Skeletal muscle tissue (tissue), 4 donors: ENCODE data around the gene ZKSCAN4. TPM values are rescaled to one million over a fixed set of nuclear protein-coding genes. Genes with fewer than 3 reads are reported as not detected.
A peak's percentile ranks its signal among the peaks of the same experiment; 100 is the strongest.

Experiments
- H3K27ac ChIP-seq: one replicate; pipeline ENCODE4 v1.7.0; 2013; ENCODE audit warnings: mild to moderate bottlenecking, low read depth, low read length, inconsistent platforms
- H3K27me3 ChIP-seq, 3 donors: one replicate each; pipeline ENCODE4 v1.7.0; 2013; ENCODE audit warnings: low read length in 3 of 3; ENCODE audit not compliant: control insufficient read depth in 3 of 3, insufficient read depth in 3 of 3
- H3K36me3 ChIP-seq, 3 donors: one replicate each; pipeline ENCODE4 v1.7.0; 2013; ENCODE audit warnings: low read length in 3 of 3; ENCODE audit not compliant: control insufficient read depth in 3 of 3, insufficient read depth in 3 of 3
- H3K4me1 ChIP-seq, 3 donors: one replicate each; pipeline ENCODE4 v1.7.0; 2013; ENCODE audit warnings: low read length in 3 of 3, mild to moderate bottlenecking in 3 of 3; ENCODE audit not compliant: control insufficient read depth in 3 of 3, insufficient read depth in 3 of 3
- H3K4me3 ChIP-seq, 3 donors: one replicate each; pipeline ENCODE4 v1.7.0; 2013; ENCODE audit warnings: low read length in 3 of 3
- H3K9ac ChIP-seq, 3 donors: one replicate each; pipeline ENCODE4 v1.7.0; 2013; ENCODE audit warnings: low read length in 3 of 3, mild to moderate bottlenecking in 3 of 3, moderate library complexity in 2 of 3, low read depth in 1 of 3
- H3K9me3 ChIP-seq, 3 donors: one replicate each; pipeline ENCODE4 v1.7.0; 2013; ENCODE audit warnings: low read length in 3 of 3; ENCODE audit not compliant: control insufficient read depth in 3 of 3
- total RNA-seq: library from RNA; depleted of rRNA; stranded (reverse); fragments of >200 nt; gene quantifications from one replicate; pipeline ENCODE4 v1.2.3, GENCODE V29; 2014
- donor health status: Osteomylitis.

The ZKSCAN4 gene
- 8.4 TPM for total RNA-seq

DNA sequence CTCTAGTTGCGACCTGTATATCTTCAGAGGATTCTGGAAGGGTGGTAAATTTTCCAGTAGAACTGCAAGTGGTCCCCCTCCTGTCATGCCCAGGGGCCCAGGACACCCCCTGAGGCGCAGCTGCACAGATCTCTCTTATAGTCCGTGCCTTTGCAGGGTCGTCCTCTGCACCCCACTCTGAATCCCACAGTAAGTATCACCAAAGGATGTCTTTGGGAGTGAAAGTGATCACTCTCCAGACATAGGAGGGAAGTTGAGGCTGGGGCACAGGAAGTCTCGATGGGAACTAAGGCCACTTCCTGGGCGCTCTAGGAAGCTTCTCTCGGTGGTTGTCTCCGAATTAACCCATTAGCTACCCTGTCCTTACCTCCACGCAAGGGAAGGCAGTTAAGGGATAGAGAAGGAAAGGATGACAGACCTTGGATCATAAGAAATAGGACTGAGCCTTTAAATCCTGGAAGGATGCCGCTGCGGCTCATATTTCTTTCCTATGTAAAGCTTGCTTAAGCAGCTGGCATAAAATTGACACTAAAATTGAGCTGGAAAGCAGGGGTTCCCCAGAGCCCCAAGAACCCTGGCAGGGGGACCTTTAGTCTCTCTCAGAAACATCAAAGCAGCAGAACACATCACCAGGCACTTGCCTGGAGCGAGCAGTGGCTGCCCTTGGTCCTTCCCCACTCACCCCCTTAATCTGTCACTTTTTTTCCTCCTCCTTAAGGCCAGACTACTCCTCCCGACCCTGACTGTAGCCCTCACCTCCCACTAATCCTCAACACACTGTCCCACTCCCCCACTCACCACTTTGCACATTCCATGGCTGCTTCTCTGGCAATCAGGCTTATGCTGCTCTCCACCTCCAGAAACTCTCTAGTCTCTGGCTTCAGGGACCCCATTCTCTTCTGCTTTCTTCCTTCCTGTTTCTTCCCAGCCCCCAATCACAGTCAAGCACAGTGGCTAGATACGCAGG lies at the start of gene ZKSCAN4:
Gene ZKSCAN4 (minus strand): TSS at position 261 of the 967 bp plus-strand sequence. CDS start 289 bp downstream, outside the sequence.
- peaks cover 0 to 17% (median 12%) of the 10 kb centered on the region in 3 donors for H3K36me3 ChIP-seq
- peaks cover 13 to 14% (median 13%) of the 10 kb centered on the region in 3 donors for H3K4me1 ChIP-seq
- peaks cover 0 to 8% (median 4%) of the 10 kb centered on the region in 3 donors for H3K27me3 ChIP-seq
- H3K4me3 ChIP-seq = peak within 1 kb of the TSS; percentile 91 to 99 (median 94)
- peak within 1 kb of the TSS; percentile 75 to 93 (median 88) for H3K9ac ChIP-seq
- H3K9me3 ChIP-seq = no peaks in the 10 kb centered on the region
- H3K27ac ChIP-seq = peak within 1 kb of the TSS; percentile 6

DNA sequence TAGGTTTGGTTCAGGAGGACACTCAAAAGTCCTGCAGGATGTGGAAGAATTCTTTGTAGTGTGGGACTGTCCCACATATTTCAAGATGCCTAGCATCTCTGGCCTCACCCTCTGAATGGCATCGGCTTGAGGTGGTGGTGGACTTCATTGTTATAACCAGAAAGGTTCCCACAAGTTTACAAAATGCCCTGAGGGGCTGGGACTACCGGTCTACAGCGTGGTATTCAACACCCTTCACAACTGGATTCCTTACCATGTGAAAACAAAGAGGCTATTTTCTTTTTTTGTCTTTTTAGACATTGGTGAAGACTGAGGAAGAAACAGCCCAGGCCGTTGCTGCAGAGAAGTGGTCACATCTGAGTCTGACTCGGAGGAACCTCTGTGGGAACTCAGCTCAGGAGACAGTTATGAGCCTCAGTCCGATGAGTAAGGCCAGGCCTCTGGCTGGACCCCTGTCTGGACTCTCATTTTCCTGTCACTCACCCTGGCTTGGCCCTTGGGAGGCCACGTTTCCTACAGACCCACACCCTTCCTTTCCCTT lies 44.5 kb upstream of the ZKSCAN4 start:
- H3K9me3 ChIP-seq = no peaks in the 10 kb centered on the region
- peaks cover 5 to 19% (median 18%) of the 10 kb centered on the region in 3 donors for H3K36me3 ChIP-seq
- H3K4me1 ChIP-seq = no peaks in the 10 kb centered on the region
- H3K9ac ChIP-seq = no peak overlapping the region
- H3K27me3 ChIP-seq = no peaks in the 10 kb centered on the region
- no peak overlapping the region for H3K27ac ChIP-seq
- H3K4me3 ChIP-seq = no peak overlapping the region

DNA sequence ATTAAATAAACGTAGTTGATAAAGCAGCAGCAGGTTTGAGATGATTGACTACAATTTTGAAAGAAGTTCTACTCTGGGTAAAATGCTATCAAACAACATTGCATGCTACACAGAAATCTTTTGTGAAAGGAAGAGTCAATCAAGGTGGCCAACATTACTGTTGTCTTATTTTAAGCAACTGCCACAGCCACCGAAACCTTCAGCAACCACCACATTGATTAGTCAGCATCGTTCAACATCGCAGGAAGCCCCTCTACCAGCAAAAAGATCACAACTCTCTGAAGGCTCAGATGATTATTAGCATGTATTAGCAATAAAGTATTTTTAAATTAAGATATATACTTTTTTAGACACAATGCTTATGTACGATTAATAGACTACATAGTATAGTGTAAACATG lies 43.3 kb upstream of the ZKSCAN4 start:
- H3K27ac ChIP-seq = no peak overlapping the region

DNA sequence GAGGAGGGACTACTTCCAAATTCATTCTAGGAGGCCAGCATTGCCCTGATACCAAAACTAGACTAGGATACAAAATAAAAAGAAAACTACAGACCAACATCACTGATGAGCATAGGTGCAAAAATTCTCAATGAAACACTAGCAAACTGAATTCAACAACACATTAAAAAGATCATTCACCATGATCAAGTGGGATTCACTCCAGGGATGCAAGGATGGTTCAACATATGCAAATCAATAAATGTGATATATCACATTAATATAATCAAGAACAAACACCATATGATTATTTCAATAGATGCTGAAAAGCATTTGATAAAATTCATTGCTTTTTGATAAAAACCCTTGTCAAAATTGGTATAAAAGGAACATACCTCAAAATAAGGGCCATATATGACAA lies 39.5 kb upstream of the ZKSCAN4 start:
- no peak overlapping the region for H3K9ac ChIP-seq
- no peaks in the 10 kb centered on the region for H3K9me3 ChIP-seq
- peaks cover 10 to 23% (median 10%) of the 10 kb centered on the region in 3 donors for H3K36me3 ChIP-seq
- no peak overlapping the region for H3K27ac ChIP-seq
- no peaks in the 10 kb centered on the region for H3K27me3 ChIP-seq
- H3K4me1 ChIP-seq = no peaks in the 10 kb centered on the region
- H3K4me3 ChIP-seq = no peak overlapping the region

More for the DNA sequence above, 43.3 kb upstream of the ZKSCAN4 start:
- H3K36me3 ChIP-seq = peaks cover 5 to 17% (median 11%) of the 10 kb centered on the region in 3 donors
- H3K4me3 ChIP-seq = no peak overlapping the region
- H3K27me3 ChIP-seq = no peaks in the 10 kb centered on the region
- H3K9ac ChIP-seq = no peak overlapping the region
- H3K9me3 ChIP-seq = no peaks in the 10 kb centered on the region
- H3K4me1 ChIP-seq = no peaks in the 10 kb centered on the region

DNA sequence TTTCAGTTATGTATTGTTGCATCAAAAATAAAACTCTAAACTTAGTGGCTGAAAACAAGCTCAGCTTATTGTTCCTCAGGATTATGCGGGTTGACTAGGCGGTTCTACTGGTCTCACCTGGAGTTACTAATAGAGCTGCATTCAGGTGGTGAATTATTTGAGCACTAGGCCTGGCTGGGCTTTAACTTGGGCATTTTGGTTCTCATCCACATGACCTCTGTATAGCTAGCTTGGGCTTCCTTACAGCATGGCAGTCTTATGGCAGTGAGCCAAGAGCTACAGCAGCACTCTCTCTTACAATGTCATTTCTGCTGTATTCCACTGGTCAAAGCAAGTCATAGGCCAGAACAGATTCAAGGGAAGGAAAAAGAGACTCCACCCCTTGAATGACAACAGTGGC lies 30.9 kb upstream of the ZKSCAN4 start:
- H3K4me1 ChIP-seq = peaks cover 0 to 8% (median 3%) of the 10 kb centered on the region in 3 donors

DNA sequence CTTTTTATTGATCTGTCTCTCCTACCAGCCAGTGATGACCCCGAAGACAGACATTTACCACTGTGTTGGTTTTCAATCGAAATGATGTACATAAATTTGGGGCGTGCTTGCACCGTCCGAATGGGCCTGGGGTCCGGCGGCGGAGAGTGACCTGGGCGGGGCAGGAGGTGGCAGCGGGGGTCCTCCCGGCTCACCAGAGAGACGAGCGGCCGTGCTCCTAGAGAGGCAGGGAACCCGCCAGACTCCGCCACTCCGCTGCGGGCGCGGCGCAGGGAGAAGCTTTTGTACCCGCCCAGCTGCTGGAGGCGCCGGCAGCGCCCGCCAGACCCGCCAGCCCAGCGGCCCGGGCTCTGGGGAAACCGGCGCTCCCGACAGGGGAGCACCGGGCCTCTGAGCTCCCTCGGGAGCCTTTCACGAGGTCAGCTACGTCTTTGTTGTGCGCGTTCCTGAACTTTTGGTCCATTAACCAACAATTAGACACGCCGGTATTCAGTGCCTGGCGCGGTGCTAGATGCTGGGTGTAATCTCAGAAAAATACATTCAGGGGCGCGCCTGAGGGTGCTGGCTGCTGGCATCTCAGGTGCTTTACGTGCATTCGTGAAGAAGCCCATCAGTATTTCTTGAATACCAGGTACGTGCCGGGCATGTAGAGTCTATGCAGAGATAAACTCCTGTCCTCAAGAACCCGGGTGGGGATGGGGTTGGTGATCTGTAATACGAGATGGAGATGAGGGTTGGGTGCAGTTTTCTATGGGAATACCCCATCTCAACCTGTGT lies 29.4 kb upstream of the ZKSCAN4 start, which contains the start of gene PGBD1:
Gene PGBD1 (plus strand): TSS at position 285 of the 777 bp plus-strand sequence. CDS start 2,242 bp downstream, outside the sequence.
- no peaks in the 10 kb centered on the region for H3K27me3 ChIP-seq
- peaks cover 0 to 8% (median 3%) of the 10 kb centered on the region in 3 donors for H3K4me1 ChIP-seq
- H3K27ac ChIP-seq = no peak within 1 kb of the TSS
- H3K9me3 ChIP-seq = peaks cover 3 to 6% (median 4%) of the 10 kb centered on the region in 3 donors
- peaks cover 10 to 38% (median 24%) of the 10 kb centered on the region in 3 donors for H3K36me3 ChIP-seq
- peak within 1 kb of the TSS; percentile 75 to 82 (median 80) for H3K4me3 ChIP-seq
- H3K9ac ChIP-seq = peak within 1 kb of the TSS; percentile 77 to 80 (median 77)

More for the DNA sequence above, 30.9 kb upstream of the ZKSCAN4 start:
- H3K9ac ChIP-seq = no peak overlapping the region
- H3K27me3 ChIP-seq = no peaks in the 10 kb centered on the region
- peaks cover 3 to 6% (median 4%) of the 10 kb centered on the region in 3 donors for H3K9me3 ChIP-seq
- no peak overlapping the region for H3K27ac ChIP-seq
- H3K4me3 ChIP-seq = no peak overlapping the region
- H3K36me3 ChIP-seq = peaks cover 10 to 38% (median 25%) of the 10 kb centered on the region in 3 donors

DNA sequence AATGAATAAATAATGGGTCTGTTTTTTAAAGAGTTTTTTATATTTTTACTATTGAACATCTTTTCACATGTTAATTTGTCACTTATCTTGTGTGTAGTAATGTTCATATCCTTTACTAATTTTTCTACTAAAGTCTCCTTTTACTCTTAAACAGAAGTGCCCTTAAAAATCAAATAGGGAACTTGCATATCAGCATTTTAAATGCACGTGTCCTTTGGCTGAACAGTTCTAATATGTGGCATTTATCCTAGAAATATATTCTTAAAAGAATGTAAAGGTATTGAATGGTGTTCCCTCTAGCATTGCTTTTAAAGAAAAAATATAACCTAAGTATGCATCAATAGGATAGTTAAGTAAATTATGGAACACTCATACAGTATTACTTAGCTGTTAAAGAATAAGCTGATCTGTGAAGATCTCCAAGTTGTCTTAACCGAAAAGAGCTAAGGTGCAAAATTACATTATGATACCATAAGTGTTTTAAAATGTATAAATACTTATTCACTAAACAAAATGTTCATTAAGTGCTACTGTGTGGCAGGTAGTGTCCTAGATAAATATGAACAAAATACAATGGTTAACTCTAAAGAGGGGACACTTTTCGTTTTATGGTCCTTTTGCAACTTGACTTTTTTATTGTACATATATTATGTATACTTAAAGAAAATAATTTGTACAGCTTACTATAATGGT lies 28.7 kb upstream of the ZKSCAN4 start:
- Histone ChIP-seq H3K27me3 (no peaks in the 10 kb centered on the region), H3K4me3 (peak overlapping the region; percentile 75 to 82 (median 80)), H3K36me3 (peaks cover 14 to 38% (median 29%) of the 10 kb centered on the region in 3 donors), H3K27ac (no peak overlapping the region), H3K9me3 (peaks cover 3 to 6% (median 4%) of the 10 kb centered on the region in 3 donors), H3K9ac (peak overlapping the region; percentile 77 to 80 (median 77)), H3K4me1 (peaks cover 0 to 8% (median 3%) of the 10 kb centered on the region in 3 donors)

DNA sequence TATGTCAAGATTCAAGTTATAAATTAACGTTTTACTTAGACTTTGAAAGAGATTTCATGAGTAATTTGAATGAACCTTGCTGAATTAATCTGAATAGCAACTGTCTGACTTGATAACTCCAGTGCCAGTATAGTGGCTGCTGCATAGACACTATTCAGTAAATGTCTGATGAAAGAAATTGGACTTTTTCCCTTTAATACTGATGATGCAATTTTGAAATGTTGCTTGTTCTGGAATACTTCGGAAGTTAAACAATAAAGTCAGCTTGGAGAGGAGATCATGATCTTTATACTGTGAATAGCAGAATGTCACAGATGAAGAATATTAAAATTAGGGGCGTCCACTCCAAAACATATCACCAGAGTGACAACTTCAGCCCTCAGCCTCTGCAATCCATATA lies 25.7 kb upstream of the ZKSCAN4 start:
- no peak overlapping the region for H3K27ac ChIP-seq
- no peak overlapping the region for H3K9ac ChIP-seq
- H3K4me1 ChIP-seq = peaks cover 0 to 8% (median 3%) of the 10 kb centered on the region in 3 donors
- peaks cover 0 to under 1% (median under 1%) of the 10 kb centered on the region in 3 donors for H3K9me3 ChIP-seq
- H3K4me3 ChIP-seq = no peak overlapping the region
- no peaks in the 10 kb centered on the region for H3K27me3 ChIP-seq
- H3K36me3 ChIP-seq = peaks cover 20 to 44% (median 41%) of the 10 kb centered on the region in 3 donors

DNA sequence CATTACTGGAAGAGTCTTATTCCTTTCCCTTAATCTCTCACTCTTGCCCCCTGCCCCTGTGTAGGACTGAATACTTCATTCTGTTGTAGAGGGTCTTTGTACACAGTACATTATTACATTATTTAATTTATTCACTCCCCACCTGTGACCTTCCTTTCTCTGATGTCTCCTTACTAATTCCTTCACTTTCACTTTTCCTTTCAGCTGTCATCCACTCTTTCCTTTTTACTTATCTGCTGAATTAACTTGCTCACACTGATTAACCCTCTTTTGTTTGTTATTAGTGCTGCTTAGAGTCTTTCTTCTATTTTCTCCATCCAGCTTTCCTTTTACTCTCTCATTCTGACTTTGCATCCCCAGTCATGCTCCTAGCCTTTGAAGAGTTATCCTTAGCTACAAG lies 22.8 kb upstream of the ZKSCAN4 start:
- peaks cover 22 to 56% (median 52%) of the 10 kb centered on the region in 3 donors for H3K36me3 ChIP-seq
- no peaks in the 10 kb centered on the region for H3K4me1 ChIP-seq
- no peaks in the 10 kb centered on the region for H3K9me3 ChIP-seq
- no peaks in the 10 kb centered on the region for H3K27me3 ChIP-seq
- no peak overlapping the region for H3K9ac ChIP-seq
- no peak overlapping the region for H3K4me3 ChIP-seq
- no peak overlapping the region for H3K27ac ChIP-seq
